B cell (primary cell): Measurements from ENCODE around the gene SUMO3. TPM values are rescaled to one million over a fixed set of nuclear protein-coding genes. Genes with fewer than 3 reads are reported as not detected.

Experiments used
- ATAC-seq: fragments of 200-7000 bp; cut with Tn5 transposase; one replicate; pipeline ENCODE4 v1.10.0; 2021; ENCODE audit warnings: low read depth, mild to moderate bottlenecking, moderate number of reproducible peaks, moderate library complexity
- CTCF ChIA-PET: fragments of 350-600 bp; sonication (Branson Sonifier 250); formaldehyde crosslinking; loops from one replicate; lab custom pipeline; 2021; ENCODE audit warnings: antibody characterized with exemption, inconsistent platforms; lab: Charles Lee
- POLR2A ChIA-PET: fragments of 350-600 bp; sonication (Branson Sonifier 250); formaldehyde crosslinking; loops from one replicate; lab custom pipeline; 2021; ENCODE audit warnings: antibody characterized with exemption; lab: Charles Lee
- DNase-seq: peaks from one replicate; pipeline ENCODE4 v3.0.0; 2013
- H2AFZ ChIP-seq: 2 replicates; pipeline ENCODE4 v1.6.1; 2012; ENCODE audit warnings: mild to moderate bottlenecking, low read depth, low read length; ENCODE audit not compliant: insufficient read depth, poor library complexity, severe bottlenecking
- H3K27ac ChIP-seq, 2 donors: 1 replicate in 1 of 2; 2 replicates in 1 of 2; pipeline ENCODE4 v1.5.1; 2012 to 2013; ENCODE audit warnings: low read length in 2 of 2, mild to moderate bottlenecking in 2 of 2, moderate library complexity in 1 of 2
- H3K27me3 ChIP-seq, 4 experiments: fragments of 200-600 bp in 1 of 4; sonication (generic) in 1 of 4; replicated peaks in 1 of 4; 1 replicate in 2 of 4; 2 replicates in 2 of 4; pipeline versions ENCODE4 v1.6.1 to v1.7.0; 2013 to 2016; ENCODE audit warnings: low read length in 3 of 4, mild to moderate bottlenecking in 2 of 4, mixed read lengths in 1 of 4, moderate library complexity in 1 of 4; ENCODE audit not compliant: insufficient read depth in 4 of 4, control insufficient read depth in 3 of 4; ENCODE audit errors: control extremely low read depth in 1 of 4
- H3K36me3 ChIP-seq, 2 experiments: replicated peaks in 1 of 2; 1 replicate in 1 of 2; 2 replicates in 1 of 2; pipeline versions ENCODE4 v1.6.1 to v1.7.1; 2013; ENCODE audit warnings: low read length in 1 of 2; ENCODE audit not compliant: insufficient read depth in 2 of 2, control insufficient read depth in 1 of 2; ENCODE audit errors: control extremely low read depth in 1 of 2, extremely low read depth in 1 of 2
- H3K4me1 ChIP-seq, 2 donors: fragments of 200-600 bp in 1 of 2; sonication (generic) in 1 of 2; 1 replicate in 1 of 2; 2 replicates in 1 of 2; pipeline versions ENCODE4 v1.5.1 to v1.6.1; 2013 to 2017; ENCODE audit warnings: low read length in 2 of 2; ENCODE audit not compliant: control insufficient read depth in 2 of 2, insufficient read depth in 2 of 2
- H3K4me2 ChIP-seq: replicated peaks from 2 replicates; pipeline ENCODE3; 2012; ENCODE audit warnings: mild to moderate bottlenecking, low read depth, low read length; ENCODE audit not compliant: poor library complexity, severe bottlenecking
- H3K4me3 ChIP-seq, 5 experiments: fragments of 200-600 bp in 1 of 5; sonication (generic) in 1 of 5; 1 replicate in 3 of 5; 2 replicates in 2 of 5; pipeline versions ENCODE4 v1.5.1 to v1.7.0; 2011 to 2016; ENCODE audit warnings: low read length in 4 of 5, mild to moderate bottlenecking in 4 of 5, low read depth in 2 of 5, control low read depth in 1 of 5, moderate library complexity in 1 of 5; ENCODE audit not compliant: insufficient read depth in 1 of 5; ENCODE audit errors: control extremely low read depth in 1 of 5, extremely low read depth in 1 of 5
- H3K79me2 ChIP-seq: fragments of 200-600 bp; sonication (generic); one replicate; pipeline ENCODE4 v1.6.0; 2016; ENCODE audit warnings: low read length; ENCODE audit not compliant: control insufficient read depth, insufficient read depth
- H3K9ac ChIP-seq: fragments of 200-600 bp; sonication (generic); 2 replicates; pipeline ENCODE4 v1.6.1; 2017; ENCODE audit warnings: mild to moderate bottlenecking, low read length, moderate library complexity
- H3K9me3 ChIP-seq, 3 donors: one replicate each; pipeline versions ENCODE4 v1.6.1 to v1.7.1; 2013; ENCODE audit warnings: low read length in 2 of 3; ENCODE audit not compliant: control insufficient read depth in 2 of 3, insufficient read depth in 1 of 3; ENCODE audit errors: control extremely low read depth in 1 of 3
- H4K20me1 ChIP-seq: 2 replicates; pipeline ENCODE4 v1.6.0; 2012; ENCODE audit warnings: mild to moderate bottlenecking, low read length; ENCODE audit not compliant: insufficient read depth, control insufficient read depth, poor library complexity, severe bottlenecking
- H3K27ac Mint-ChIP-seq: one replicate; pipeline ENCODE4 v1.8.0; 2021; ENCODE audit warnings: mixed read lengths
- H3K27me3 Mint-ChIP-seq: one replicate; pipeline ENCODE4 v1.8.0; 2021; ENCODE audit warnings: mixed read lengths
- H3K4me1 Mint-ChIP-seq: one replicate; pipeline ENCODE4 v1.8.0; 2021; ENCODE audit warnings: mixed read lengths
- H3K4me3 Mint-ChIP-seq: one replicate; pipeline ENCODE4 v1.8.0; 2021; ENCODE audit warnings: mixed read lengths
- H3K9me3 Mint-ChIP-seq: one replicate; pipeline ENCODE4 v1.8.0; 2022; ENCODE audit warnings: mixed read lengths; ENCODE audit not compliant: insufficient read depth
- CTCF ChIP-seq: fragments of 200-600 bp; IDR thresholded peaks from one replicate; pipeline ENCODE4 v1.8.0; 2022; ENCODE audit warnings: antibody characterized with exemption, mild to moderate bottlenecking
- EZH2 ChIP-seq: IDR thresholded peaks from 2 replicates; pipeline ENCODE4 v1.6.1; 2012; ENCODE audit warnings: borderline replicate concordance, low read depth, mild to moderate bottlenecking, moderate library complexity, low read length; ENCODE audit not compliant: insufficient read depth, poor library complexity, severe bottlenecking
- WGBS: methylation state at CpG from one replicate; pipeline ENCODE4 v1.1.5; 2013; ENCODE audit warnings: missing lambda C conversion rate; ENCODE audit not compliant: insufficient coverage; 5-methylcytosine and 5-hydroxymethylcytosine counted together
- intact Hi-C: fragments of 100-400 bp; cut with micrococcal nuclease; formaldehyde crosslinking; loops from one replicate; pipeline ENCODE4 v1.10.0; 2022
- polyA plus RNA-seq: library from polyadenylated mRNA; depleted of rRNA; stranded (reverse); fragments of >200 nt; gene quantifications from 2 replicates; pipeline ENCODE4 v1.2.3, GENCODE V29; 2012
- total RNA-seq, 2 donors: library from RNA; stranded (reverse); fragments of 120-200 nt in 1 of 2; gene quantifications; 1 replicate in 1 of 2; 2 replicates in 1 of 2; pipeline versions ENCODE4 v1.2.3 to v1.2.4, GENCODE V29; 2013 to 2022

SUMO3 gene
- total and polyA plus RNA-seq, 2 donors (not counting 1 experiment from before 2014, with no cell fraction given) = 37.6 to 44.8 TPM

- no CpG with 5 or more reads among the region's 3 CpGs for WGBS
- Histone ChIP-seq H3K79me2 (peaks cover 15% of the 10 kb centered on the region), H3K4me2 (no peak overlapping the region), H3K4me3 (no peak overlapping the region), H3K9me3 (peaks cover 3 to 24% (median 11%) of the 10 kb centered on the region in 3 donors), H3K4me1 (peaks cover 5 to 16% of the 10 kb centered on the region in 2 donors), H3K27ac (no peak overlapping the region), H2AFZ (no peak overlapping the region), H3K9ac (no peak overlapping the region), H4K20me1 (peaks cover 14% of the 10 kb centered on the region), H3K27me3 (no peaks in the 10 kb centered on the region), H3K36me3 (no peaks in the 10 kb centered on the region)
- Mint-ChIP-seq H3K9me3 (peaks cover 6% of the 10 kb centered on the region), H3K4me3 (no peak overlapping the region), H3K27ac (no peak overlapping the region), H3K4me1 (peaks cover 6% of the 10 kb centered on the region), H3K27me3 (no peaks in the 10 kb centered on the region)
- TF ChIP-seq EZH2 (no peak), CTCF (no peak)
- DNase-seq (no peak), ATAC-seq (no peak)
- ChIA-PET CTCF (no interaction called here), POLR2A (no interaction called here)
- intact Hi-C loops = no loop called here
These were observed 3.0 kb upstream of the SUMO3 start for GRCh38 chr21:44820851-44821250.

GRCh38 chr21:44819283-44820243, 1.7 kb upstream of the SUMO3 start:
- peaks cover 8% of the 10 kb centered on the region for H3K4me1 Mint-ChIP-seq
- H3K4me2 ChIP-seq = no peak overlapping the region
- no peaks in the 10 kb centered on the region for H3K27me3 Mint-ChIP-seq
- no peak overlapping the region for H3K4me3 ChIP-seq
- peak overlapping the region; percentile 84 for H3K27ac Mint-ChIP-seq
- H3K36me3 ChIP-seq = no peaks in the 10 kb centered on the region
- 98% methylated on average over 33 of the region's 33 CpGs for WGBS
- ATAC-seq = no peak
- H3K27me3 ChIP-seq = no peaks in the 10 kb centered on the region
- TF ChIP-seq CTCF (no peak), EZH2 (no peak)
- POLR2A ChIA-PET = no interaction called here
- DNase-seq = no peak
- H3K4me1 ChIP-seq = peaks cover 5 to 16% of the 10 kb centered on the region in 2 donors
- H3K27ac ChIP-seq = no peak overlapping the region
- H4K20me1 ChIP-seq = peaks cover 27% of the 10 kb centered on the region
- H3K9me3 ChIP-seq = peaks cover 3 to 24% (median 11%) of the 10 kb centered on the region in 3 donors
- no peak overlapping the region for H3K9ac ChIP-seq
- no peak overlapping the region for H2AFZ ChIP-seq
- intact Hi-C loops = loop anchor here (5.0 to 10.0 kb wide), 3 partner anchors 113 to 1845 kb away; partner anchors contain the start of genes ADARB1 and PKNOX1
- CTCF ChIA-PET = interaction anchor here (0.5 kb wide), 1 partner anchor 111 kb away, joined by 6 read pairs; no protein-coding TSS in a partner anchor
- H3K9me3 Mint-ChIP-seq = peaks cover 6% of the 10 kb centered on the region
- peak overlapping the region; percentile 74 for H3K4me3 Mint-ChIP-seq
- H3K79me2 ChIP-seq = peaks cover 24% of the 10 kb centered on the region
